ENCODE measurements around the gene ZNF653. TPM values are rescaled to one million over a fixed set of nuclear protein-coding genes. Genes with fewer than 3 reads are reported as not detected.

ZNF653 gene
- total and polyA plus RNA-seq, 9 of the 15 experiments (the other 6 are each of a cell fraction or from before 2014, with no cell fraction given), result 1.6 to 8.0 (median 4.2) TPM; not detected in 2

DNA sequence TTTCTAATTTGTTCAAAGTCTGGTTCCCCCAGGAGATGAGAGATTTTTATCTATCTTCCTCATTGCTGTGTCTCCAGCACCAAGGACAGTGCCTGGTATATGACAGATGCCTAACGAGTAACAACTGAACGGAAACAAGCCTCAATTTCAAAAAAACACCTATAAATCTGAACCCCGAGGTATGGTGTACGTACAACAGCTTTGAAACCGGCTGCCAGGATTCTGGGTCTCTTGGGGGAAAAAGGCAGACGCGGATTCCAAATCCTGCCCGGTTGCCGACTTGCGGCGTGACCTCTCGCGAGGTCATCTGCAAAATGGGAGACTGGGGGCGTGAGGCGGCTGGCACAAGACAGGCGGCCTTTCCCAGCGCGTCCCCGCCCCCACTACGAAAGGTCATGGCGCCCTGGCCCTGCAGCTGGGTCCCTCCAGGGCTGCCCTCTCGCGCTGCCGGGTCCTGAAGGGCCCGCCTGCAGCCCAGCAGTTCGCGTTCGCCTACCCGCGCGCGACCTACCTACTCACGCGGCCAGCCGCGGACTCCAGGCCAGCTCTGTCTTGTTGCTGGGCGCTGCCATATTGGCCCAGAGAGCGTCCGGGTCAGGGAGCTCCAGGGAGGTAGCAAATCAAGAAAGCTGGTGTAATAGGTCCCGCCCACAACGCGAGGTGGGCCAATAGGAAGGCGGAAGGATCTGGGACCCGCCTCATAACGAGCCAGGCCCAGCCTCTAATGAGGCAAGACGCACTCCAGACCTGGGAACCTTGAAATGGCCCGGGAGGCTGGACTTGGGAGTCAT lies 23.1 kb upstream of the ZNF653 start, which contains the start of gene ECSIT (continued):
- no peak for TF ChIP-seq ATF6 (CRISPR knock-in tag; IDR thresholded peaks at IDR 0.05)
- TF ChIP-seq SAFB (IDR thresholded peaks at IDR 0.05; ENCODE audit: borderline replicate concordance, low read depth, low read length), result no peak
- no peak for TF ChIP-seq JUNB (CRISPR knock-in tag; conservative IDR thresholded peaks at IDR 0.05)
- no peak; a peak in 1 of 4 replicates for TF ChIP-seq CSDE1 (IDR thresholded peaks at IDR 0.05)
- peak; percentile 74 for TF ChIP-seq CXXC5 (CRISPR knock-in tag; IDR thresholded peaks at IDR 0.05)
- TF ChIP-seq SREBF1 (IDR thresholded peaks at IDR 0.05; ENCODE audit: borderline replicate concordance, low read depth, low read length), result no peak
- no peak for TF ChIP-seq MAFF (IDR thresholded peaks at IDR 0.05; ENCODE audit: low read length)
- TF ChIP-seq, protein P1, sequence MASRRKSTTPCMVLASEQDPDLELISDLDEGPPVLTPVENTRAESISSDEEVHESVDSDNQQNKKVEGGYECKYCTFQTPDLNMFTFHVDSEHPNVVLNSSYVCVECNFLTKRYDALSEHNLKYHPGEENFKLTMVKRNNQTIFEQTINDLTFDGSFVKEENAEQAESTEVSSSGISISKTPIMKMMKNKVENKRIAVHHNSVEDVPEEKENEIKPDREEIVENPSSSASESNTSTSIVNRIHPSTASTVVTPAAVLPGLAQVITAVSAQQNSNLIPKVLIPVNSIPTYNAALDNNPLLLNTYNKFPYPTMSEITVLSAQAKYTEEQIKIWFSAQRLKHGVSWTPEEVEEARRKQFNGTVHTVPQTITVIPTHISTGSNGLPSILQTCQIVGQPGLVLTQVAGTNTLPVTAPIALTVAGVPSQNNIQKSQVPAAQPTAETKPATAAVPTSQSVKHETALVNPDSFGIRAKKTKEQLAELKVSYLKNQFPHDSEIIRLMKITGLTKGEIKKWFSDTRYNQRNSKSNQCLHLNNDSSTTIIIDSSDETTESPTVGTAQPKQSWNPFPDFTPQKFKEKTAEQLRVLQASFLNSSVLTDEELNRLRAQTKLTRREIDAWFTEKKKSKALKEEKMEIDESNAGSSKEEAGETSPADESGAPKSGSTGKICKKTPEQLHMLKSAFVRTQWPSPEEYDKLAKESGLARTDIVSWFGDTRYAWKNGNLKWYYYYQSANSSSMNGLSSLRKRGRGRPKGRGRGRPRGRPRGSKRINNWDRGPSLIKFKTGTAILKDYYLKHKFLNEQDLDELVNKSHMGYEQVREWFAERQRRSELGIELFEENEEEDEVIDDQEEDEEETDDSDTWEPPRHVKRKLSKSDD (conservative IDR thresholded peaks at IDR 0.05; ENCODE audit: low read length), result no peak
- TF ChIP-seq, protein P2, sequence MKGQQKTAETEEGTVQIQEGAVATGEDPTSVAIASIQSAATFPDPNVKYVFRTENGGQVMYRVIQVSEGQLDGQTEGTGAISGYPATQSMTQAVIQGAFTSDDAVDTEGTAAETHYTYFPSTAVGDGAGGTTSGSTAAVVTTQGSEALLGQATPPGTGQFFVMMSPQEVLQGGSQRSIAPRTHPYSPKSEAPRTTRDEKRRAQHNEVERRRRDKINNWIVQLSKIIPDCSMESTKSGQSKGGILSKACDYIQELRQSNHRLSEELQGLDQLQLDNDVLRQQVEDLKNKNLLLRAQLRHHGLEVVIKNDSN (CRISPR knock-in tag; IDR thresholded peaks at IDR 0.05), result peak; percentile 44; the same call in 1 of the 2 replicates
- no peak for TF ChIP-seq HOXB6 (CRISPR knock-in tag; IDR thresholded peaks at IDR 0.05; ENCODE audit: borderline replicate concordance)
- no peak for TF ChIP-seq MECOM (CRISPR knock-in tag; IDR thresholded peaks at IDR 0.05)
- no peak for TF ChIP-seq ZNF668 (CRISPR knock-in tag; IDR thresholded peaks at IDR 0.05)
- peak; percentile 84 for TF ChIP-seq EGR1 (conservative IDR thresholded peaks at IDR 0.05)
- peak; percentile 62 for TF ChIP-seq FOSL1 (tag; conservative IDR thresholded peaks at IDR 0.05)
- TF ChIP-seq ELF1 (tag; IDR thresholded peaks at IDR 0.05), result no peak
- TF ChIP-seq HDAC8 (tag; IDR thresholded peaks at IDR 0.05), result no peak
- no peak for TF ChIP-seq HMG20A (CRISPR knock-in tag; conservative IDR thresholded peaks at IDR 0.05)
- TF ChIP-seq SAP30 (IDR thresholded peaks at IDR 0.05; ENCODE audit: borderline replicate concordance, insufficient read depth, low read depth, low read length, poor library complexity, severe bottlenecking), result peak; percentile 97
- no peak for TF ChIP-seq ARHGAP35 (IDR thresholded peaks at IDR 0.05; ENCODE audit: partially characterized antibody)

Measured in K562 (cell line).